K562 (cell line): ENCODE results near the gene MYADML2. TPM values are rescaled to one million over a fixed set of nuclear protein-coding genes. Genes with fewer than 3 reads are reported as not detected.

Experiments
- ARID3B ChIP-seq: fragments of 250-450 bp; sonication (Bioruptor Pico); IDR thresholded peaks from 2 replicates; pipeline ENCODE4 v1.4.0; 2020; ENCODE audit warnings: borderline replicate concordance
- BRCA1 ChIP-seq, 2 experiments: fragments of 450-650 bp in 1 of 2; sonication (generic) in 1 of 2; formaldehyde crosslinking in 1 of 2; IDR thresholded peaks; 2 replicates each; pipeline versions ENCODE4 v1.5.0 to v1.6.1; 2017 to 2020; ENCODE audit warnings: mild to moderate bottlenecking in 1 of 2, missing genetic modification reagents in 1 of 2
- THRA ChIP-seq: fragments of 450-650 bp; IDR thresholded peaks from 2 replicates; pipeline ENCODE4 v1.6.1; 2017; ENCODE audit warnings: mild to moderate bottlenecking, moderate library complexity
- THRAP3 ChIP-seq: fragments of 450-650 bp; IDR thresholded peaks from 2 replicates; pipeline ENCODE4 v1.6.1; 2016; ENCODE audit warnings: mild to moderate bottlenecking, inconsistent platforms, borderline replicate concordance
- WHSC1 ChIP-seq: IDR thresholded peaks from one replicate; pipeline ENCODE4 v1.6.1; 2012; ENCODE audit warnings: low read length, control low read depth, inconsistent platforms
- ZNF785 ChIP-seq: fragments of 250-450 bp; sonication (Bioruptor Pico); IDR thresholded peaks from 2 replicates; pipeline ENCODE4 v1.4.0; 2020; ENCODE audit warnings: mild to moderate bottlenecking
- polyA plus RNA-seq, 8 experiments: library from polyadenylated mRNA; depleted of rRNA in 4 of 8; stranded (reverse) in 5 of 8; unstranded in 3 of 8; fragments of >200 nt; fragmentation: Nextera tagmentation in 2 of 8; fragmentation: Illumina TruSeq in 1 of 8; extraction: Ambion mirVana in 2 of 8; extraction: Trizol in 1 of 8; gene quantifications; 2 replicates each; pipeline versions ENCODE4 v1.2.1 to v1.2.3, GENCODE V29; 2011 to 2014; ENCODE audit warnings: inconsistent platforms in 1 of 8, missing spikeins in 1 of 8
- total RNA-seq, 7 experiments: library from RNA; depleted of rRNA in 6 of 7; stranded (reverse); fragments of >200 nt in 6 of 7; fragmentation: Illumina TruSeq in 2 of 7; extraction: Trizol in 2 of 7; gene quantifications; 2 replicates each; pipeline versions ENCODE4 v1.2.1 to v1.2.3, GENCODE V29; 2011 to 2021; ENCODE audit warnings: low replicate concordance in 1 of 7
- TF ChIP-seq, protein P1 (sequence below): fragments of 450-650 bp; IDR thresholded peaks from 2 replicates; pipeline ENCODE4 v1.7.0; 2016; ENCODE audit warnings: borderline replicate concordance

Gene MYADML2
- total and polyA plus RNA-seq, 9 of the 15 experiments (the other 6 are each of a cell fraction or from before 2014, with no cell fraction given), result not detected

GRCh38 chr17:81922566-81923301, 24.3 kb downstream of the MYADML2 start (continued):
- TF ChIP-seq THRA (no peak), THRAP3 (no peak), ZNF785 (CRISPR knock-in tag) (no peak), ARID3B (no peak), BRCA1 (IDR thresholded peaks at IDR 0.05) (no peak), BRCA1 (CRISPR knock-in tag; IDR thresholded peaks at IDR 0.05) (no peak), WHSC1 (no peak)
- TF ChIP-seq, protein P1, sequence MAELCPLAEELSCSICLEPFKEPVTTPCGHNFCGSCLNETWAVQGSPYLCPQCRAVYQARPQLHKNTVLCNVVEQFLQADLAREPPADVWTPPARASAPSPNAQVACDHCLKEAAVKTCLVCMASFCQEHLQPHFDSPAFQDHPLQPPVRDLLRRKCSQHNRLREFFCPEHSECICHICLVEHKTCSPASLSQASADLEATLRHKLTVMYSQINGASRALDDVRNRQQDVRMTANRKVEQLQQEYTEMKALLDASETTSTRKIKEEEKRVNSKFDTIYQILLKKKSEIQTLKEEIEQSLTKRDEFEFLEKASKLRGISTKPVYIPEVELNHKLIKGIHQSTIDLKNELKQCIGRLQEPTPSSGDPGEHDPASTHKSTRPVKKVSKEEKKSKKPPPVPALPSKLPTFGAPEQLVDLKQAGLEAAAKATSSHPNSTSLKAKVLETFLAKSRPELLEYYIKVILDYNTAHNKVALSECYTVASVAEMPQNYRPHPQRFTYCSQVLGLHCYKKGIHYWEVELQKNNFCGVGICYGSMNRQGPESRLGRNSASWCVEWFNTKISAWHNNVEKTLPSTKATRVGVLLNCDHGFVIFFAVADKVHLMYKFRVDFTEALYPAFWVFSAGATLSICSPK, result no peak
